Heart left ventricle (tissue), 13 donors: Measurements from ENCODE around the gene LEMD1.

Experiments
- CTCF ChIP-seq, 12 donors: fragments of 200-600 bp; sonication (generic) in 4 of 12; IDR thresholded peaks; one replicate each; pipeline versions ENCODE4 v1.5.0 to v1.8.0; 2018 to 2022; ENCODE audit warnings: antibody characterized with exemption in 12 of 12, mild to moderate bottlenecking in 5 of 12
- POLR2A ChIP-seq, 2 donors: fragments of 450-650 bp; IDR thresholded peaks; one replicate each; pipeline ENCODE4 v1.6.1; 2017; ENCODE audit warnings: antibody characterized with exemption in 2 of 2, mild to moderate bottlenecking in 2 of 2, moderate library complexity in 2 of 2
- donor health status: ischemic (EF 13 %, LVEDD 7.1; RV severe dilation, severe dysfunction).
- donor health status: DM: no; HTN: yes; CAD: no.
- donor health status: DM: no; HTN: no; CAD: no.
- donor health status: ischemic (EF 25% LVEDD 6.9; RV normal size, moderate dysfunction).
- donor health status: ischemic (EF 25% LVEDD 5.7; RV mildly dilated, moderate dysfunction).
- donor health status: ischemic (EF 35%, LVEDD 5.7; RV mildly dilated, moderate dysfunction).
- donor health status: nonischemic (EF 11% LVEDD 7.7; RV severe dilation, severe dysfunction).
- donor health status: DM: yes; HTN: yes; CAD: no.
- donor health status: PGD.
- donor health status: ischemic (EF 29% LVEDD 5.4; RV normal size, mild dysfunction).
- donor health status: nonischemic (EF 23%, LVEDD 6.1; RV moderate dilation, normal function).

DNA sequence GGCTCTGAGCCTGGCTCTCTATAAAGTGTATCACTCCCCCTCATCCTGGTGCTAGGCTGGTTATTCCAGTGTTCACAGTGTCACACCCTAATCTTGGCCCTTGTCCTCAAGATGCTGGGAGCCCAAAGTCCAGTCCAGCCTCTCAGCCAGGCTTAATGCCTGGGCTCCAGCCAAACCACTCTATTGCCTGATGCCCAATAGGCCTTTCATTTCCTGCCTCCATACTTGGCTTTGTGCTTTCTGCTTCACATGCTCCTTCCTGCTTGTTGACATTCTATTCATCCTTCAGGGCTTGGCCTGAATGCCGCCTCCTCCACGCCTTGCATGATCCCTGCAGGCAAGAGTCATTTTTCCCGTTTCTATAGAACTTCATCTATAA lies 66.8 kb downstream of the LEMD1 start:
- TF ChIP-seq CTCF (IDR thresholded peaks at IDR 0.05) = no peak
- no peak for TF ChIP-seq POLR2A (IDR thresholded peaks at IDR 0.05)
